Measurements from ENCODE around the gene PTPRG. TPM values are rescaled to one million over a fixed set of nuclear protein-coding genes. Genes with fewer than 3 reads are reported as not detected.

PTPRG gene
- total RNA-seq, 1 experiment from 2014 or later, result 69.3 TPM

- no peak overlapping the region for H2AK5ac ChIP-seq (ENCODE audit: insufficient read length, low read length)
- no peak overlapping the region for H3K14ac ChIP-seq (ENCODE audit: insufficient read depth, low read length)
- H3K9me3 ChIP-seq (ENCODE audit: control insufficient read depth, low read depth, low read length), result no peaks in the 10 kb centered on the region
- H4K8ac ChIP-seq (replicated peaks; ENCODE audit: insufficient read length, low read depth, low read length), result no peak overlapping the region
- H4K5ac ChIP-seq (ENCODE audit: insufficient read length, low read depth, low read length), result no peak overlapping the region
- no peaks in the 10 kb centered on the region for H3K23me2 ChIP-seq (ENCODE audit: insufficient read length, low read depth, low read length, poor library complexity, severe bottlenecking)
- WGBS (ENCODE audit: extremely low coverage, insufficient read length, low lambda C conversion rate), result no CpG with 5 or more reads among the region's 2 CpGs
- H3K4me1 ChIP-seq (ENCODE audit: insufficient read depth, low read length), result peaks cover 8% of the 10 kb centered on the region; the same call in 1 of the 2 replicates
- Mint-ChIP-seq H3K36me3 (ENCODE audit: insufficient read depth in 1 of 3, low read depth in 3 of 3) (no peaks in the 10 kb centered on the region), H3K9me3 (no peaks in the 10 kb centered on the region), H3K4me1 (peaks cover 29 to 34% of the 10 kb centered on the region in 2 experiments), H3K27ac (no peak overlapping the region; a peak in 1 of 7 replicates), H3K4me3 (no peak overlapping the region), H3K27me3 (ENCODE audit: low read depth) (no peaks in the 10 kb centered on the region)
- H4K91ac ChIP-seq (ENCODE audit: insufficient read length, low read depth, low read length), result no peak overlapping the region
- H3K79me2 ChIP-seq (ENCODE audit: insufficient read depth, low read length), result peaks cover 5% of the 10 kb centered on the region; the same call in 1 of the 2 replicates
- no peak for TF ChIP-seq CTCF (conservative IDR thresholded peaks at IDR 0.05)
- no peak overlapping the region for H3K9ac ChIP-seq (ENCODE audit: extremely low read depth, insufficient read length, low read length)
- no peak overlapping the region for H3K56ac ChIP-seq (ENCODE audit: insufficient read length, low read depth, low read length)
- H3K79me1 ChIP-seq (ENCODE audit: insufficient read depth, low read depth, low read length, poor library complexity, severe bottlenecking), result peaks cover 4% of the 10 kb centered on the region
- H3K4ac ChIP-seq (ENCODE audit: low read depth, low read length), result no peak overlapping the region
- H3K4me2 ChIP-seq (ENCODE audit: insufficient read depth, insufficient read length, low read length), result no peak overlapping the region
- H2BK5ac ChIP-seq (ENCODE audit: insufficient read length, low read length), result no peak overlapping the region
- no peak overlapping the region for H3K23ac ChIP-seq (ENCODE audit: insufficient read length, low read depth, low read length)
- H2AFZ ChIP-seq (ENCODE audit: low read length), result no peak overlapping the region
- no peak overlapping the region for H3K27ac ChIP-seq (ENCODE audit: insufficient read length, low read depth, low read length)
- H3K18ac ChIP-seq (ENCODE audit: insufficient read length, low read depth, low read length), result no peak overlapping the region
- H2BK20ac ChIP-seq (ENCODE audit: low read depth, low read length, poor library complexity, severe bottlenecking), result no peak overlapping the region
- H3T11ph ChIP-seq (ENCODE audit: low read length), result no peak overlapping the region
- no peak overlapping the region for H2BK15ac ChIP-seq (ENCODE audit: low read depth, low read length)
- no peak for DNase-seq
- no peaks in the 10 kb centered on the region for H4K20me1 ChIP-seq (ENCODE audit: control insufficient read depth, insufficient read depth, insufficient read length)
- no peaks in the 10 kb centered on the region for H3K27me3 ChIP-seq (ENCODE audit: insufficient read depth, low read length)
- no peak overlapping the region for H2BK120ac ChIP-seq (ENCODE audit: low read depth, low read length, poor library complexity, severe bottlenecking)
- H2BK12ac ChIP-seq (ENCODE audit: insufficient read length, low read depth, low read length), result no peak overlapping the region
Observed at GRCh38 chr3:61965770-61966131, 404.4 kb downstream of the PTPRG start.
